Upper lobe of left lung (tissue), 6 donors: Measurements from ENCODE around the gene HIP1. TPM values are rescaled to one million over a fixed set of nuclear protein-coding genes. Genes with fewer than 3 reads are reported as not detected.

Experiments used
- ATAC-seq, 2 donors: fragments of 200-7000 bp; cut with Tn5 transposase; one replicate each; pipeline ENCODE4 v1.9.1; 2022; ENCODE audit warnings: mild to moderate bottlenecking in 2 of 2, moderate library complexity in 2 of 2; ENCODE audit not compliant: low FRiP score in 2 of 2
- DNase-seq, 2 donors: peaks; one replicate each; pipeline ENCODE4 v3.0.0-alpha.2; 2019 to 2020
- H3K27ac ChIP-seq, 4 donors: fragments of 200-600 bp; sonication (generic); one replicate each; pipeline ENCODE4 v1.5.1; 2016 to 2019
- H3K27me3 ChIP-seq, 4 donors: fragments of 200-600 bp; sonication (generic); one replicate each; pipeline ENCODE4 v1.5.1; 2017 to 2019
- H3K36me3 ChIP-seq, 4 donors: fragments of 200-600 bp; sonication (generic); one replicate each; pipeline ENCODE4 v1.5.1; 2016 to 2019
- H3K4me1 ChIP-seq, 4 donors: fragments of 200-600 bp; sonication (generic); one replicate each; pipeline ENCODE4 v1.5.1; 2018 to 2019
- H3K4me3 ChIP-seq, 4 donors: fragments of 200-600 bp; sonication (generic); one replicate each; pipeline ENCODE4 v1.5.1; 2017 to 2019; ENCODE audit warnings: mild to moderate bottlenecking in 2 of 4, moderate library complexity in 1 of 4
- H3K9me3 ChIP-seq, 4 donors: fragments of 200-600 bp; sonication (generic); one replicate each; pipeline ENCODE4 v1.5.1; 2018 to 2019
- EP300 ChIP-seq, 4 donors: sonication (generic); formaldehyde crosslinking; IDR thresholded peaks; one replicate each; pipeline ENCODE4 v1.5.1; 2017; ENCODE audit warnings: antibody characterized with exemption in 4 of 4, control low read depth in 2 of 4
- POLR2A ChIP-seq, 4 donors: fragments of 450-650 bp; IDR thresholded peaks; one replicate each; pipeline ENCODE4 v1.5.1; 2016 to 2017; ENCODE audit warnings: antibody characterized with exemption in 4 of 4, mild to moderate bottlenecking in 2 of 4
- POLR2AphosphoS5 ChIP-seq, 2 donors: sonication (generic); formaldehyde crosslinking; IDR thresholded peaks; one replicate each; pipeline ENCODE4 v1.5.1; 2017; ENCODE audit warnings: antibody characterized with exemption in 2 of 2
- WGBS, 2 donors: methylation state at CpG; one replicate each; pipeline ENCODE4 v1.1.5; 2017 to 2018; 5-methylcytosine and 5-hydroxymethylcytosine counted together
- total RNA-seq, 6 donors: library from RNA; depleted of rRNA in 4 of 6; stranded (reverse); fragments of >200 nt in 4 of 6; gene quantifications; one replicate each; pipeline versions ENCODE4 v1.1.0 to v1.2.1, GENCODE V29; 2016 to 2021
- TF ChIP-seq, protein P1 (sequence below), 6 experiments: fragments of 450-650 bp in 4 of 6; fragments of 200-600 bp in 2 of 6; sonication (generic) in 2 of 6; IDR thresholded peaks; one replicate each; pipeline ENCODE4 v1.5.1; 2016 to 2019; ENCODE audit warnings: antibody characterized with exemption in 6 of 6
- donor health status: DM: no; HTN: no; CAD: no; lungs with moderate emphysema.
- donor health status: DM: no; HTN: yes; CAD: no; lungs with severe emphysema.

The HIP1 gene
- total RNA-seq, 6 donors from 2014 or later = 43.9 to 66.0 (median 55.2) TPM

GRCh38 chr7:75646571-75647102, 92.1 kb downstream of the HIP1 start:
- Histone ChIP-seq H3K4me1 (peaks cover 22 to 25% (median 23%) of the 10 kb centered on the region in 4 donors), H3K27ac (no peak overlapping the region), H3K9me3 (no peaks in the 10 kb centered on the region), H3K4me3 (no peak overlapping the region), H3K36me3 (no peaks in the 10 kb centered on the region), H3K27me3 (no peaks in the 10 kb centered on the region)
- ATAC-seq (no peak), DNase-seq (no peak)
- 88 to 91% methylated on average over 6 to 9 of the region's 9 CpGs for WGBS, 2 donors
- TF ChIP-seq POLR2AphosphoS5 (IDR thresholded peaks at IDR 0.05) (no peak), EP300 (IDR thresholded peaks at IDR 0.05) (no peak), POLR2A (IDR thresholded peaks at IDR 0.05) (no peak)
- TF ChIP-seq, protein P1, sequence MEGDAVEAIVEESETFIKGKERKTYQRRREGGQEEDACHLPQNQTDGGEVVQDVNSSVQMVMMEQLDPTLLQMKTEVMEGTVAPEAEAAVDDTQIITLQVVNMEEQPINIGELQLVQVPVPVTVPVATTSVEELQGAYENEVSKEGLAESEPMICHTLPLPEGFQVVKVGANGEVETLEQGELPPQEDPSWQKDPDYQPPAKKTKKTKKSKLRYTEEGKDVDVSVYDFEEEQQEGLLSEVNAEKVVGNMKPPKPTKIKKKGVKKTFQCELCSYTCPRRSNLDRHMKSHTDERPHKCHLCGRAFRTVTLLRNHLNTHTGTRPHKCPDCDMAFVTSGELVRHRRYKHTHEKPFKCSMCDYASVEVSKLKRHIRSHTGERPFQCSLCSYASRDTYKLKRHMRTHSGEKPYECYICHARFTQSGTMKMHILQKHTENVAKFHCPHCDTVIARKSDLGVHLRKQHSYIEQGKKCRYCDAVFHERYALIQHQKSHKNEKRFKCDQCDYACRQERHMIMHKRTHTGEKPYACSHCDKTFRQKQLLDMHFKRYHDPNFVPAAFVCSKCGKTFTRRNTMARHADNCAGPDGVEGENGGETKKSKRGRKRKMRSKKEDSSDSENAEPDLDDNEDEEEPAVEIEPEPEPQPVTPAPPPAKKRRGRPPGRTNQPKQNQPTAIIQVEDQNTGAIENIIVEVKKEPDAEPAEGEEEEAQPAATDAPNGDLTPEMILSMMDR (IDR thresholded peaks at IDR 0.05) = no peak

DNA sequence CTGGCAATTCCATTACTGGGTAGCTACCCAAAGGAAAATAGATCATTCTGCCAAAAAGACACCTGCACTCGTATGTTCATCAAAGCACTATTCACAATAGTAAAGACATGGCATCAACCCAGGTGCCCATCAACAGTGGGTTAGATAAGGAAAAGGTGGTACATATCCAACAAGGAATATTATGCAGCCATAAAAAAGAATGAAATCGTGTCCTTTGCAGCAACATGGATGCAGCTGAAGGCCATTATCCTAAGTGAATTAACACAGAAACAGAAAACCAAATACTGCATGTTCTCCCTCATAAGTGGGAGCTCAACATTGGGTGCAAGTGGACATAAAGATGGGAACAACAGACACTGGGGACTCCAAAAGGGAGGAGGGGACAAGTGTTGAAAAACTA, 93.2 kb downstream of the HIP1 start:
- Histone ChIP-seq H3K4me1 (peaks cover 17% of the 10 kb centered on the region in 4 donors), H3K27ac (no peak overlapping the region), H3K9me3 (no peaks in the 10 kb centered on the region), H3K4me3 (no peak overlapping the region), H3K27me3 (no peaks in the 10 kb centered on the region), H3K36me3 (no peaks in the 10 kb centered on the region)
- WGBS, 2 donors = 100% methylated on average over 2 of the region's 2 CpGs
- no peak for TF ChIP-seq POLR2A (IDR thresholded peaks at IDR 0.05)
- TF ChIP-seq, protein P1 (IDR thresholded peaks at IDR 0.05) = no peak
- no peak for TF ChIP-seq EP300 (IDR thresholded peaks at IDR 0.05)
- no peak for TF ChIP-seq POLR2AphosphoS5 (IDR thresholded peaks at IDR 0.05)
- no peak for DNase-seq
- no peak for ATAC-seq

DNA sequence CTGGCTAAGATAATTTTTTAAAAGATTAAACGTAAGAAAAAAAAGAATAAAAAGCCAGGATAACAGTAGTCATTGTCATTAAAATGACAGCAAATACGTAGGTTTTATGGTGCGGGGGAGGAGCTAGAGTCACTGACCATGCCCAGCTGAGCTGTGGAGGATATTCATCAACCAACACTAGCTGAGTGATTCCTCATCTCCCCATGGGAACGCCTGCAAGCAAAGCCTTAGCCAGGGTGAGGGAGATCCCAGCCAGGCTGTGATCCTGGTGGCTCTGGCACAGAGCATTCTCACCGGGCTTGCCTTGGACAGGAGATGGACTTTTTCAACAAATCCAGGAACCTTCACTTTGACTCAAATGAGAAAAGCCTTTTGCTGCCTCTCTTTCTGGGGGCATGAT, 94.2 kb downstream of the HIP1 start:
- DNase-seq (no peak), ATAC-seq (no peak)
- WGBS, 2 donors = 85 to 87% methylated on average over 5 of the region's 5 CpGs
- Histone ChIP-seq H3K4me1 (peaks cover 12 to 16% (median 14%) of the 10 kb centered on the region in 4 donors), H3K4me3 (no peak overlapping the region), H3K9me3 (no peaks in the 10 kb centered on the region), H3K27ac (no peak overlapping the region), H3K36me3 (no peaks in the 10 kb centered on the region), H3K27me3 (no peaks in the 10 kb centered on the region)
- no peak for TF ChIP-seq POLR2A (IDR thresholded peaks at IDR 0.05)
- TF ChIP-seq POLR2AphosphoS5 (IDR thresholded peaks at IDR 0.05) = peak in 1 of 2 donors; percentile 28

- Histone ChIP-seq H3K9me3 (no peaks in the 10 kb centered on the region), H3K4me1 (peaks cover 7 to 18% (median 14%) of the 10 kb centered on the region in 4 donors), H3K27ac (peak overlapping the region in 1 of 4 donors; percentile 2), H3K27me3 (no peaks in the 10 kb centered on the region), H3K4me3 (no peak overlapping the region), H3K36me3 (no peaks in the 10 kb centered on the region)
- DNase-seq (peak in 1 of 2 donors; percentile 81), ATAC-seq (peak; percentile 81 to 88)
- TF ChIP-seq EP300 (IDR thresholded peaks at IDR 0.05) (no peak), POLR2AphosphoS5 (IDR thresholded peaks at IDR 0.05) (no peak), POLR2A (IDR thresholded peaks at IDR 0.05) (no peak)
- TF ChIP-seq, protein P1 (IDR thresholded peaks at IDR 0.05) = peak; percentile 75 to 91 (median 88)
- WGBS, 2 donors = 51 to 64% methylated on average over 9 of the region's 9 CpGs
These were observed 95.8 kb downstream of the HIP1 start for GRCh38 chr7:75642810-75643486.

GRCh38 chr7:75640201-75640600, 98.5 kb downstream of the HIP1 start:
- Histone ChIP-seq H3K4me3 (no peak overlapping the region), H3K27me3 (no peaks in the 10 kb centered on the region), H3K27ac (peak overlapping the region; percentile 80 to 96 (median 89)), H3K4me1 (peaks cover 15 to 34% (median 20%) of the 10 kb centered on the region in 4 donors), H3K9me3 (no peaks in the 10 kb centered on the region), H3K36me3 (no peaks in the 10 kb centered on the region)
- TF ChIP-seq POLR2AphosphoS5 (IDR thresholded peaks at IDR 0.05) (no peak), EP300 (IDR thresholded peaks at IDR 0.05) (no peak), POLR2A (IDR thresholded peaks at IDR 0.05) (no peak)
- TF ChIP-seq, protein P1 (IDR thresholded peaks at IDR 0.05) = no peak
- 69 to 73% methylated on average over 5 to 8 of the region's 8 CpGs for WGBS, 2 donors
- ATAC-seq = no peak
- DNase-seq = no peak
